Peyer's patch (tissue), 4 donors: ENCODE measurements around the gene XPO4.

Experiments
- POLR2A ChIP-seq, 2 donors: fragments of 450-650 bp; IDR thresholded peaks; one replicate each; pipeline ENCODE4 v1.5.1; 2017; ENCODE audit warnings: antibody characterized with exemption in 2 of 2, mild to moderate bottlenecking in 2 of 2, moderate library complexity in 2 of 2
- TF ChIP-seq, protein P1 (sequence below), 6 experiments: fragments of 450-650 bp in 4 of 6; fragments of 200-600 bp in 2 of 6; sonication (generic) in 1 of 6; IDR thresholded peaks; one replicate each; pipeline ENCODE4 v1.5.1; 2017 to 2019; ENCODE audit warnings: antibody characterized with exemption in 6 of 6, mild to moderate bottlenecking in 3 of 6, moderate library complexity in 1 of 6

DNA sequence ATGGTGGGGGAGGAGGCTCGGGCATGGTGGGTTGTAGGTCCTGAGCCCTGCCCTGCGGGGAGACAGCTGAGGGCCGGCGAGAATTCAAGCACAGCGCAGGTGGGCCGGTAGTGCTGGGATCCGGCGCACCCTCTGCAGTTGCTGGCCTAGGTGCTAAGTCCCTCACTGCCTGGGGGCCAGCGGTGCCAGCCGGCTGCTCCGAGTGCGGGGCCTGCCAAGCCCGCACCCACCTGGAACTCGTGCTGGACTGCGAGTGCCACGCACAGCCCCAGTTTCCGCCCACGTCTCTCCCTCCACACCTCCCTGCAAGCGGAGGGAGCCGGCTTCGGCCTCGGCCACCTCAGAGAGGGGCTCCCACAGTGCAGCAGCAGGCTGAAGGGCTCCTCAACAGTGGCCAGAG, 162.5 kb downstream of the XPO4 start:
- TF ChIP-seq, protein P1, sequence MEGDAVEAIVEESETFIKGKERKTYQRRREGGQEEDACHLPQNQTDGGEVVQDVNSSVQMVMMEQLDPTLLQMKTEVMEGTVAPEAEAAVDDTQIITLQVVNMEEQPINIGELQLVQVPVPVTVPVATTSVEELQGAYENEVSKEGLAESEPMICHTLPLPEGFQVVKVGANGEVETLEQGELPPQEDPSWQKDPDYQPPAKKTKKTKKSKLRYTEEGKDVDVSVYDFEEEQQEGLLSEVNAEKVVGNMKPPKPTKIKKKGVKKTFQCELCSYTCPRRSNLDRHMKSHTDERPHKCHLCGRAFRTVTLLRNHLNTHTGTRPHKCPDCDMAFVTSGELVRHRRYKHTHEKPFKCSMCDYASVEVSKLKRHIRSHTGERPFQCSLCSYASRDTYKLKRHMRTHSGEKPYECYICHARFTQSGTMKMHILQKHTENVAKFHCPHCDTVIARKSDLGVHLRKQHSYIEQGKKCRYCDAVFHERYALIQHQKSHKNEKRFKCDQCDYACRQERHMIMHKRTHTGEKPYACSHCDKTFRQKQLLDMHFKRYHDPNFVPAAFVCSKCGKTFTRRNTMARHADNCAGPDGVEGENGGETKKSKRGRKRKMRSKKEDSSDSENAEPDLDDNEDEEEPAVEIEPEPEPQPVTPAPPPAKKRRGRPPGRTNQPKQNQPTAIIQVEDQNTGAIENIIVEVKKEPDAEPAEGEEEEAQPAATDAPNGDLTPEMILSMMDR (IDR thresholded peaks at IDR 0.05): no peak
- TF ChIP-seq POLR2A (IDR thresholded peaks at IDR 0.05): no peak
